Trophoblast cell (in vitro differentiated cells and primary cell): ENCODE results near the gene AICDA.
A peak's percentile ranks its signal among the peaks of the same experiment; 100 is the strongest.

Experiments used
- DNase-seq, 2 donors: peaks; one replicate each; pipeline ENCODE4 v3.0.0-alpha.2; 2016
- H2AFZ ChIP-seq: 2 replicates; pipeline ENCODE4 v1.6.1; 2013; ENCODE audit warnings: low read length, moderate library complexity, mild to moderate bottlenecking; ENCODE audit not compliant: insufficient read depth, poor library complexity
- H2AK5ac ChIP-seq: 2 replicates; pipeline ENCODE4 v1.6.1; 2013; ENCODE audit warnings: mild to moderate bottlenecking, low read length
- H2BK120ac ChIP-seq: 2 replicates; pipeline ENCODE4 v1.6.1; 2013; ENCODE audit warnings: low read length, mild to moderate bottlenecking, moderate library complexity; ENCODE audit not compliant: insufficient read depth, poor library complexity
- H2BK12ac ChIP-seq: 2 replicates; pipeline ENCODE4 v1.6.1; 2013; ENCODE audit warnings: mild to moderate bottlenecking, low read length, moderate library complexity
- H2BK5ac ChIP-seq: 2 replicates; pipeline ENCODE4 v1.6.1; 2013; ENCODE audit warnings: low read length, low read depth, moderate library complexity, mild to moderate bottlenecking; ENCODE audit not compliant: poor library complexity
- H3K14ac ChIP-seq: 2 replicates; pipeline ENCODE4 v1.6.1; 2013; ENCODE audit warnings: mild to moderate bottlenecking, low read length
- H3K18ac ChIP-seq: 2 replicates; pipeline ENCODE4 v1.6.1; 2013; ENCODE audit warnings: mild to moderate bottlenecking, low read length
- H3K23ac ChIP-seq: 2 replicates; pipeline ENCODE4 v1.6.1; 2013; ENCODE audit warnings: low read length
- H3K27ac ChIP-seq: 2 replicates; pipeline ENCODE4 v1.5.1; 2013; ENCODE audit warnings: low read depth, mild to moderate bottlenecking, inconsistent platforms, low read length, moderate library complexity
- H3K27me3 ChIP-seq: 2 replicates; pipeline ENCODE4 v1.6.1; 2013; ENCODE audit warnings: inconsistent platforms, mild to moderate bottlenecking, low read length, moderate library complexity; ENCODE audit not compliant: insufficient read depth
- H3K36me3 ChIP-seq, 2 experiments: 1 replicate in 1 of 2; 2 replicates in 1 of 2; pipeline ENCODE4 v1.6.1; 2013; ENCODE audit warnings: low read length in 2 of 2, mild to moderate bottlenecking in 2 of 2, moderate library complexity in 1 of 2; ENCODE audit not compliant: insufficient read depth in 2 of 2, control insufficient read depth in 1 of 2
- H3K4ac ChIP-seq: 2 replicates; pipeline ENCODE4 v1.6.1; 2013; ENCODE audit warnings: low read depth, mild to moderate bottlenecking, low read length, moderate library complexity
- H3K4me1 ChIP-seq, 2 experiments: 1 replicate in 1 of 2; 2 replicates in 1 of 2; pipeline ENCODE4 v1.6.1; 2013; ENCODE audit warnings: low read length in 2 of 2, mild to moderate bottlenecking in 2 of 2, moderate library complexity in 1 of 2; ENCODE audit not compliant: insufficient read depth in 2 of 2, control insufficient read depth in 1 of 2
- H3K4me2 ChIP-seq: 2 replicates; pipeline ENCODE4 v1.6.1; 2013; ENCODE audit warnings: inconsistent platforms, mild to moderate bottlenecking, low read length, moderate library complexity
- H3K4me3 ChIP-seq: 2 replicates; pipeline ENCODE4 v1.5.1; 2013; ENCODE audit warnings: mild to moderate bottlenecking, low read depth, low read length, inconsistent platforms
- H3K79me1 ChIP-seq: one replicate; pipeline ENCODE4 v1.6.1; 2013; ENCODE audit warnings: low read length
- H3K79me2 ChIP-seq: 2 replicates; pipeline ENCODE4 v1.6.1; 2013; ENCODE audit warnings: low read length, mild to moderate bottlenecking; ENCODE audit not compliant: control insufficient read depth, insufficient read depth, poor library complexity
- H3K9ac ChIP-seq: 2 replicates; pipeline ENCODE4 v1.6.1; 2013; ENCODE audit warnings: mild to moderate bottlenecking, low read length
- H3K9me3 ChIP-seq: 2 replicates; pipeline ENCODE4 v1.6.1; 2013; ENCODE audit warnings: low read depth, mild to moderate bottlenecking, control low read depth, inconsistent platforms, low read length; ENCODE audit not compliant: insufficient read depth
- H4K12ac ChIP-seq: 2 replicates; pipeline ENCODE4 v1.6.1; 2013; ENCODE audit warnings: low read depth, mild to moderate bottlenecking, low read length, moderate library complexity
- H4K8ac ChIP-seq: 2 replicates; pipeline ENCODE4 v1.6.1; 2013; ENCODE audit warnings: low read depth, mild to moderate bottlenecking, low read length, moderate library complexity
- H4K91ac ChIP-seq: one replicate; pipeline ENCODE4 v1.6.1; 2013; ENCODE audit warnings: low read depth, mild to moderate bottlenecking, low read length, moderate library complexity
- WGBS: extraction: QIAGEN DNeasy Blood & Tissue Kit; methylation state at CpG from one replicate; pipeline ENCODE4 v1.1.7; 2013; ENCODE audit warnings: missing lambda C conversion rate; ENCODE audit not compliant: insufficient read length, insufficient coverage; ENCODE audit errors: extremely low coverage; 5-methylcytosine and 5-hydroxymethylcytosine counted together

Gene AICDA

DNA sequence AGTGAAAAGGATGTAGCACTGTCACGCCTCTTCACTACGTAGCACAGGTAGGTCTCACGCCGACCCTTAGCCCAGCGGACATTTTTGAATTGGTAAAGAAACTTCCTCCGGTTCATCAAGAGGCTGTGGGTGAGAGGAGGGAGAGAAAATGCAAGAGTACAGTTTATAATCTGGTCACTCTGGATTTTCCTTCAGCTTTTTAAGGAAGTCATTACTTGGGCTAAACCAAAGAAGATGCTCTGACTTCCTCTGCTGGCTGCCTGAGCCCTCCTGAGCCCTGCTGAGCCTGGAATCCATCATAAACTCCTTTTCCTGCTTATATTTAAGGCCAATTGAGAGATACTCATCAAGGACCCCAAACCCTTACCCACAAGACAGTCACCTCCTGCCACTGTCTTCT, 5.8 kb downstream of the AICDA start:
- no peak overlapping the region for H2BK12ac ChIP-seq
- peaks cover 2% of the 10 kb centered on the region for H3K9me3 ChIP-seq
- no peak for DNase-seq
- H4K91ac ChIP-seq, result no peak overlapping the region
- H3K9ac ChIP-seq, result no peak overlapping the region
- no peaks in the 10 kb centered on the region for H3K27me3 ChIP-seq
- H4K8ac ChIP-seq, result no peak overlapping the region
- H3K27ac ChIP-seq, result no peak overlapping the region
- no peak overlapping the region for H3K18ac ChIP-seq
- H3K23ac ChIP-seq, result no peak overlapping the region
- no peak overlapping the region for H2AK5ac ChIP-seq
- H2BK120ac ChIP-seq, result no peak overlapping the region
- no CpG with 5 or more reads among the region's 6 CpGs for WGBS
- H3K79me2 ChIP-seq, result no peaks in the 10 kb centered on the region
- H3K4ac ChIP-seq, result no peak overlapping the region
- no peak overlapping the region for H3K14ac ChIP-seq
- H3K79me1 ChIP-seq, result no peaks in the 10 kb centered on the region
- no peaks in the 10 kb centered on the region for H3K36me3 ChIP-seq
- H2BK5ac ChIP-seq, result no peak overlapping the region
- no peak overlapping the region for H2AFZ ChIP-seq
- H3K4me3 ChIP-seq, result no peak overlapping the region
- H3K4me1 ChIP-seq, result no peaks in the 10 kb centered on the region
- H3K4me2 ChIP-seq, result no peak overlapping the region
- no peak overlapping the region for H4K12ac ChIP-seq

DNA sequence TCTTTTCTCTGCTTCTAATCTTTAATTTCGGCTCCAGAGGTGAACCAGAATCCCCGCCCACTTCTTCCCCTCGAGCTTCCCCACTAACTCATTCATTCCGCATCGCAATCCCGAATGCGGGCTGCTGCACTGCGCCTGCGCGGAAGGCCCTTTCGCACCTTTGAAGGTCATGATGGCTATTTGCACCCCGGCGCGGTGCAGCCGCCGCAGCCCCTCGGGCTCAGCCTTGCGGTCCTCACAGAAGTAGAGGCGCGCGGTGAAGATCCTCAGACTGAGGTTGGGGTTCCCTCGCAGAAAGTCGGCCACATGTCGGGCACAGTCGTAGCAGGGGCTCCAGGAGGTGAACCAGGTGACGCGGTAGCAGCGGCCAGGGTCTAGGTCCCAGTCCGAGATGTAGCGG, 7.6 kb downstream of the AICDA start:
- H4K8ac ChIP-seq, result no peak overlapping the region

DNA sequence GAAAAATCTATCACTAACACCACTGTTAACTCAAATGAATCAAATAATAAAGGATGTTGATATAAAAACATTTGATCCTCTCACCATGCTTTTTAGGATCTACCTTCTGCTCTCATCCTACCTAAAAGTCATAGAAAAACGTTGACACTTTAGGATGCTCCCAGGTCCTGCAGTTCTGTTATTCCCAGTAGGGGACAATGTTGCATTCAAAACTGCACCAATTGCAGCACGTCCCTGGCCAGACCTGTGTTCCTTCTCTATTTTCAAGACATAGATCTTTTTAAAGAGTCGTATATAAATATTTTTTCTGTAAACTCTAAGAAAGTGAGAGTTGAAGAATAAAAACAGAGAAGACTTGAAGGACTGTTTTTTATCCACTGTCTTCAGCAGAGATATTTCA, 8.8 kb downstream of the AICDA start:
- Histone ChIP-seq H3K4ac (no peak overlapping the region), H3K14ac (no peak overlapping the region), H2AFZ (no peak overlapping the region), H3K4me3 (no peak overlapping the region), H4K12ac (no peak overlapping the region), H3K23ac (no peak overlapping the region), H3K9me3 (peaks cover 2% of the 10 kb centered on the region), H4K8ac (no peak overlapping the region), H4K91ac (no peak overlapping the region), H3K79me2 (no peaks in the 10 kb centered on the region), H3K4me2 (no peak overlapping the region), H3K36me3 (no peaks in the 10 kb centered on the region), H3K27ac (no peak overlapping the region), H2AK5ac (no peak overlapping the region), H3K4me1 (no peaks in the 10 kb centered on the region), H2BK120ac (no peak overlapping the region), H3K27me3 (no peaks in the 10 kb centered on the region), H2BK5ac (no peak overlapping the region), H2BK12ac (no peak overlapping the region), H3K18ac (no peak overlapping the region), H3K9ac (no peak overlapping the region), H3K79me1 (no peaks in the 10 kb centered on the region)
- no CpG with 5 or more reads among the region's 3 CpGs for WGBS
- DNase-seq, result peak in 1 of 2 donors; percentile 56

More for the DNA sequence above, 7.6 kb downstream of the AICDA start:
- Histone ChIP-seq H3K79me1 (no peaks in the 10 kb centered on the region), H3K27me3 (no peaks in the 10 kb centered on the region), H3K9me3 (peaks cover 2% of the 10 kb centered on the region), H2AFZ (no peak overlapping the region), H3K23ac (no peak overlapping the region), H3K18ac (no peak overlapping the region), H3K36me3 (no peaks in the 10 kb centered on the region), H2BK12ac (no peak overlapping the region), H3K4me3 (no peak overlapping the region), H4K91ac (no peak overlapping the region), H3K79me2 (no peaks in the 10 kb centered on the region), H3K4ac (no peak overlapping the region), H3K4me1 (no peaks in the 10 kb centered on the region), H2BK120ac (no peak overlapping the region), H4K12ac (peak overlapping the region; percentile 18), H2BK5ac (no peak overlapping the region), H3K9ac (no peak overlapping the region), H3K27ac (no peak overlapping the region), H3K14ac (no peak overlapping the region), H2AK5ac (no peak overlapping the region), H3K4me2 (no peak overlapping the region)
- WGBS, result no CpG with 5 or more reads among the region's 30 CpGs
- peak; percentile 46 to 91 for DNase-seq

DNA sequence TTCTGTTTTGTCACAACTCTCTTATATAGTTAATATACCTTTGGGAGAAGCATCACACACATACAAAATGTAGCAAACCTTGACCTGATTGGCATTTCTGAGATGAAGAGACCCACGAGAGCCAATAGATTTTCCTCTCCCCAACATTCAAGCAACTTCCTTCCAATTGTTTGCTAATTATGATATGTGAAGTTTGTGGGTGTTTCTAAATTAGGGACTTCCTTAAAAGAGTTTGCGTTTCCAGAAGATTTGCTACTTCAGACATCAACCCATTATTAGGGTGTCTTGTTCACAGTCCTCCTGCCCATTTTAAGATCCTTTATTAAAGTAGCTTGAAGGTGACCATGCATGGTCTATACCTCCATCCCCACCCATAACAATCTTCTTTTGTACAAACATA, 9.4 kb downstream of the AICDA start:
- no peak overlapping the region for H3K27ac ChIP-seq
- no peak overlapping the region for H3K18ac ChIP-seq
- no peak overlapping the region for H3K4me3 ChIP-seq
- no peak overlapping the region for H4K91ac ChIP-seq
- no peak overlapping the region for H3K14ac ChIP-seq
- no peaks in the 10 kb centered on the region for H3K36me3 ChIP-seq
- no peak overlapping the region for H3K23ac ChIP-seq
- no peak overlapping the region for H4K12ac ChIP-seq
- DNase-seq, result no peak
- no peak overlapping the region for H3K4me2 ChIP-seq
- H3K79me1 ChIP-seq, result no peaks in the 10 kb centered on the region
- no peak overlapping the region for H2BK120ac ChIP-seq
- H2AFZ ChIP-seq, result no peak overlapping the region
- H3K79me2 ChIP-seq, result no peaks in the 10 kb centered on the region
- H4K8ac ChIP-seq, result no peak overlapping the region
- no CpG with 5 or more reads among the region's 2 CpGs for WGBS
- H3K9ac ChIP-seq, result no peak overlapping the region
- no peak overlapping the region for H2BK5ac ChIP-seq
- no peaks in the 10 kb centered on the region for H3K4me1 ChIP-seq
- H2AK5ac ChIP-seq, result no peak overlapping the region
- H3K9me3 ChIP-seq, result peaks cover 2% of the 10 kb centered on the region
- H3K27me3 ChIP-seq, result no peaks in the 10 kb centered on the region
- no peak overlapping the region for H3K4ac ChIP-seq
- H2BK12ac ChIP-seq, result no peak overlapping the region
